Measurements from ENCODE around the gene ARID5B. TPM values are rescaled to one million over a fixed set of nuclear protein-coding genes. Genes with fewer than 3 reads are reported as not detected.

The ARID5B gene
- total and polyA plus RNA-seq, 2 of the 4 experiments (the other 2 are of a cell fraction), result 41.0 to 125 TPM

GRCh38 chr10:61960396-61961120 is 59.1 kb downstream of the ARID5B start:
- peaks cover 8% of the 10 kb centered on the region; the same call in 1 of the 2 replicates for H4K20me1 ChIP-seq (ENCODE audit: insufficient read depth, low read length)

More at GRCh38 chr10:61960396-61961120, 59.1 kb downstream of the ARID5B start:
- ChIA-PET POLR2A (ENCODE audit: unreplicated experiment) (no interaction called here), CTCF (no interaction called here)
- H3K4me2 ChIP-seq (ENCODE audit: low read depth, low read length), result no peak overlapping the region
- intact Hi-C loops (cut with micrococcal nuclease) (no loop called here), dilution Hi-C loops (cut with HindIII; ENCODE audit: low sequenced_read_pairs, unreplicated experiment) (no loop called here), in situ Hi-C loops (cut with MboI; ENCODE audit: low sequenced_read_pairs) (no loop called here)
- H2BK15ac ChIP-seq (ENCODE audit: low read depth, low read length), result no peak overlapping the region
- H4K5ac ChIP-seq (ENCODE audit: low read depth, low read length), result no peak overlapping the region; the same call in 1 of the 2 replicates
- peaks cover 39 to 55% of the 10 kb centered on the region in 2 experiments for H3K79me1 ChIP-seq (ENCODE audit: low read depth in 1 of 2, low read length in 2 of 2)
- H2AFZ ChIP-seq (replicated peaks; ENCODE audit: low read length, poor library complexity), result no peak overlapping the region
- no TSS peak for BruUV-seq (replicated peaks)
- no peaks in the 10 kb centered on the region for H3K27me3 ChIP-seq (ENCODE audit: control insufficient read depth, insufficient read depth, low read length)
- H3K23ac ChIP-seq (ENCODE audit: low read depth, low read length), result no peak overlapping the region
- DNase-seq, result peak; percentile 32
- H2BK120ac ChIP-seq (ENCODE audit: low read depth, low read length), result no peak overlapping the region
- H3K9me1 ChIP-seq (ENCODE audit: insufficient read depth, low read length), result peaks cover 17% of the 10 kb centered on the region
- no peak overlapping the region for H3K14ac ChIP-seq (replicated peaks; ENCODE audit: low read depth, low read length)
- H3K4me3 ChIP-seq (ENCODE audit: insufficient read depth, low read depth, low read length), result no peak overlapping the region
- peaks cover 16% of the 10 kb centered on the region for H3K4me1 ChIP-seq (ENCODE audit: control insufficient read depth, insufficient read depth, low read length)
- no peak overlapping the region for H2BK5ac ChIP-seq (ENCODE audit: low read depth, low read length, poor library complexity, severe bottlenecking)
- no peak overlapping the region for H2AK5ac ChIP-seq (ENCODE audit: low read depth, low read length)
- ATAC-seq (ENCODE audit: low read depth), result no peak
- H2AK9ac ChIP-seq (replicated peaks; ENCODE audit: low read depth, low read length, poor library complexity), result no peak overlapping the region
- no peak overlapping the region for H3K27ac ChIP-seq (ENCODE audit: insufficient read depth, low read length)
- no peak overlapping the region for H3K4ac ChIP-seq (ENCODE audit: low read depth, low read length)
- no peak overlapping the region for H2BK20ac ChIP-seq (ENCODE audit: low read depth, low read length)
- 100% methylated on average over 1 of the region's 2 CpGs; no CpG with 5 or more reads in 1 of the 2 experiments for WGBS, 2 experiments (ENCODE audit: extremely low coverage in 2 of 2, insufficient read length in 1 of 2)
- peaks cover 26% of the 10 kb centered on the region for H3K36me3 ChIP-seq (ENCODE audit: control insufficient read depth, insufficient read depth, low read length)
- H3K18ac ChIP-seq (ENCODE audit: low read depth, low read length), result no peak overlapping the region
- H3K56ac ChIP-seq (ENCODE audit: extremely low read depth, insufficient read depth, low read length), result no peak overlapping the region
- no peak overlapping the region for H4K8ac ChIP-seq (ENCODE audit: low read depth in 2 of 2, low read length in 2 of 2)
- H4K91ac ChIP-seq (ENCODE audit: insufficient read depth, low read depth, low read length), result no peak overlapping the region
- TF ChIP-seq, protein P1, sequence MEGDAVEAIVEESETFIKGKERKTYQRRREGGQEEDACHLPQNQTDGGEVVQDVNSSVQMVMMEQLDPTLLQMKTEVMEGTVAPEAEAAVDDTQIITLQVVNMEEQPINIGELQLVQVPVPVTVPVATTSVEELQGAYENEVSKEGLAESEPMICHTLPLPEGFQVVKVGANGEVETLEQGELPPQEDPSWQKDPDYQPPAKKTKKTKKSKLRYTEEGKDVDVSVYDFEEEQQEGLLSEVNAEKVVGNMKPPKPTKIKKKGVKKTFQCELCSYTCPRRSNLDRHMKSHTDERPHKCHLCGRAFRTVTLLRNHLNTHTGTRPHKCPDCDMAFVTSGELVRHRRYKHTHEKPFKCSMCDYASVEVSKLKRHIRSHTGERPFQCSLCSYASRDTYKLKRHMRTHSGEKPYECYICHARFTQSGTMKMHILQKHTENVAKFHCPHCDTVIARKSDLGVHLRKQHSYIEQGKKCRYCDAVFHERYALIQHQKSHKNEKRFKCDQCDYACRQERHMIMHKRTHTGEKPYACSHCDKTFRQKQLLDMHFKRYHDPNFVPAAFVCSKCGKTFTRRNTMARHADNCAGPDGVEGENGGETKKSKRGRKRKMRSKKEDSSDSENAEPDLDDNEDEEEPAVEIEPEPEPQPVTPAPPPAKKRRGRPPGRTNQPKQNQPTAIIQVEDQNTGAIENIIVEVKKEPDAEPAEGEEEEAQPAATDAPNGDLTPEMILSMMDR (conservative IDR thresholded peaks at IDR 0.05; ENCODE audit: low read depth, low read length), result no peak
- TF ChIP-seq POLR2A (IDR thresholded peaks at IDR 0.05; ENCODE audit: low read depth, low read length) (no peak), RFX5 (IDR thresholded peaks at IDR 0.05; ENCODE audit: low read depth, low read length) (no peak), BHLHE40 (IDR thresholded peaks at IDR 0.05; ENCODE audit: low read depth, low read length) (no peak)
- H3K9ac ChIP-seq (ENCODE audit: low read depth, low read length), result no peak overlapping the region
- H3K9me3 ChIP-seq (ENCODE audit: control insufficient read depth, insufficient read depth, low read length), result no peaks in the 10 kb centered on the region
